SK-N-SH treated with all-trans-retinoic acid at 6 μM for 48 hours (cell line): ENCODE measurements around the gene MPP7.

Source experiments
- ATAC-seq: fragments of 200-7000 bp; cut with Tn5 transposase; 3 replicates; pipeline ENCODE4 v1.9.1; 2020; ENCODE audit warnings: mild to moderate bottlenecking, moderate library complexity
- ARNTL ChIP-seq: fragments of 450-650 bp; formaldehyde crosslinking; IDR thresholded peaks from 2 replicates; pipeline ENCODE4 v1.5.0; 2020; ENCODE audit warnings: low read depth, mild to moderate bottlenecking, moderate library complexity, borderline replicate concordance
- BACH2 ChIP-seq: fragments of 250-450 bp; sonication (Bioruptor Pico); IDR thresholded peaks from 2 replicates; pipeline ENCODE4 v1.9.0; 2021; ENCODE audit warnings: mild to moderate bottlenecking, borderline replicate concordance
- CSDC2 ChIP-seq: fragments of 250-450 bp; sonication (Bioruptor Pico); IDR thresholded peaks from 2 replicates; pipeline ENCODE4 v1.5.0; 2020; ENCODE audit warnings: mild to moderate bottlenecking, moderate library complexity
- ESRRG ChIP-seq: fragments of 250-450 bp; sonication (Bioruptor Pico); IDR thresholded peaks from 2 replicates; pipeline ENCODE4 v1.6.1; 2021; ENCODE audit warnings: mild to moderate bottlenecking
- GLIS3 ChIP-seq: fragments of 250-450 bp; sonication (Bioruptor Pico); IDR thresholded peaks from 2 replicates; pipeline ENCODE4 v1.5.0; 2020; ENCODE audit warnings: mild to moderate bottlenecking, moderate library complexity
- ISL1 ChIP-seq: fragments of 250-450 bp; sonication (Bioruptor Pico); IDR thresholded peaks from 2 replicates; pipeline ENCODE4 v2.1.2; 2022; ENCODE audit warnings: mild to moderate bottlenecking, moderate library complexity
- OSR1 ChIP-seq: fragments of 250-450 bp; sonication (Bioruptor Pico); IDR thresholded peaks from 2 replicates; pipeline ENCODE4 v1.8.0; 2022; ENCODE audit warnings: moderate library complexity, mild to moderate bottlenecking, inconsistent platforms
- PPARA ChIP-seq: fragments of 250-450 bp; sonication (Bioruptor Pico); IDR thresholded peaks from 2 replicates; pipeline ENCODE4 v1.5.0; 2020; ENCODE audit warnings: mild to moderate bottlenecking, borderline replicate concordance
- RARB ChIP-seq: fragments of 250-450 bp; sonication (Bioruptor Pico); IDR thresholded peaks from 2 replicates; pipeline ENCODE4 v1.8.0; 2021; ENCODE audit warnings: mild to moderate bottlenecking, moderate library complexity
- SNAI2 ChIP-seq: fragments of 250-450 bp; sonication (Bioruptor Pico); IDR thresholded peaks from 2 replicates; pipeline ENCODE4 v1.5.0; 2020; ENCODE audit warnings: mild to moderate bottlenecking, moderate library complexity
- TCF4 ChIP-seq: fragments of 250-450 bp; sonication (Bioruptor Pico); IDR thresholded peaks from 2 replicates; pipeline ENCODE4 v1.8.0; 2021; ENCODE audit warnings: mild to moderate bottlenecking, moderate library complexity, borderline replicate concordance
- TOX ChIP-seq: fragments of 250-450 bp; sonication (Bioruptor Pico); IDR thresholded peaks from 2 replicates; pipeline ENCODE4 v1.8.0; 2021; ENCODE audit warnings: mild to moderate bottlenecking, moderate library complexity, borderline replicate concordance
- ZC3H10 ChIP-seq: fragments of 250-450 bp; sonication (Bioruptor Pico); IDR thresholded peaks from 2 replicates; pipeline ENCODE4 v1.5.1; 2021; ENCODE audit warnings: mild to moderate bottlenecking, moderate library complexity
- ZFP3 ChIP-seq: fragments of 250-450 bp; sonication (Bioruptor Pico); IDR thresholded peaks from 2 replicates; pipeline ENCODE4 v1.5.0; 2020; ENCODE audit warnings: mild to moderate bottlenecking, moderate library complexity
- ZNF565 ChIP-seq: fragments of 450-650 bp; formaldehyde crosslinking; conservative IDR thresholded peaks from 2 replicates; pipeline ENCODE4 v1.5.0; 2020; ENCODE audit warnings: low read depth, mild to moderate bottlenecking, moderate library complexity
- ZNF70 ChIP-seq: fragments of 450-650 bp; formaldehyde crosslinking; IDR thresholded peaks from 2 replicates; pipeline ENCODE4 v1.5.0; 2020; ENCODE audit warnings: mild to moderate bottlenecking, moderate library complexity
- ZNF8 ChIP-seq: fragments of 450-650 bp; formaldehyde crosslinking; IDR thresholded peaks from 2 replicates; pipeline ENCODE4 v1.5.0; 2020; ENCODE audit warnings: mild to moderate bottlenecking, moderate library complexity
- TF ChIP-seq, protein P1 (sequence below): fragments of 250-450 bp; sonication (Bioruptor Pico); IDR thresholded peaks from 2 replicates; pipeline ENCODE4 v1.5.1; 2021; ENCODE audit warnings: mild to moderate bottlenecking, moderate library complexity
- TF ChIP-seq, protein P2 (sequence below): fragments of 250-450 bp; sonication (Bioruptor Pico); IDR thresholded peaks from 2 replicates; pipeline ENCODE4 v1.5.0; 2020; ENCODE audit warnings: mild to moderate bottlenecking, moderate library complexity
- TF ChIP-seq, protein P3 (sequence below): fragments of 250-450 bp; sonication (Bioruptor Pico); IDR thresholded peaks from 2 replicates; pipeline ENCODE4 v1.8.0; 2021; ENCODE audit warnings: low read depth, mild to moderate bottlenecking, moderate library complexity, borderline replicate concordance
- TF ChIP-seq, protein P4 (sequence below): fragments of 250-450 bp; sonication (Bioruptor Pico); IDR thresholded peaks from 2 replicates; pipeline ENCODE4 v1.8.0; 2020; ENCODE audit warnings: mild to moderate bottlenecking, moderate library complexity, borderline replicate concordance

The MPP7 gene

DNA sequence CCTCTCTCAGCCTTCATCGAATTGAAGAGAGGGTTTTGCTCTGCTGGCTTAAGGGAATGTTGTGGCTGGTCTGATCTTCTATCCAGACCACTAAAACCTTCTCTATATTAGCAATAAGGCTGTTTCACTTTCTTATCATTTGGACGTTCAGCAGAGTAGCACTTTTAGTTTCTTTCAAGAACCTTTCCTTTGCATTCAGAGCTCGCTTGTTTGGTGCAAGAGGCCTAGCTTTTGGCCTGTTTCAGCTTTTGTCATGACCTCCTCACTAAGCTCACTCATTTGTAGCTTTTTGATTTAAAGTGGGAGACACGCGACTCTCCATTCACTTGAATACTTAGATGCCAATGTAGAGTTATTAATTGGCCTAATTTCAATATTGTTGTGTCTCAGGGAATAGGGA lies 3.9 kb downstream of the MPP7 start (continued):
- TF ChIP-seq, protein P1, sequence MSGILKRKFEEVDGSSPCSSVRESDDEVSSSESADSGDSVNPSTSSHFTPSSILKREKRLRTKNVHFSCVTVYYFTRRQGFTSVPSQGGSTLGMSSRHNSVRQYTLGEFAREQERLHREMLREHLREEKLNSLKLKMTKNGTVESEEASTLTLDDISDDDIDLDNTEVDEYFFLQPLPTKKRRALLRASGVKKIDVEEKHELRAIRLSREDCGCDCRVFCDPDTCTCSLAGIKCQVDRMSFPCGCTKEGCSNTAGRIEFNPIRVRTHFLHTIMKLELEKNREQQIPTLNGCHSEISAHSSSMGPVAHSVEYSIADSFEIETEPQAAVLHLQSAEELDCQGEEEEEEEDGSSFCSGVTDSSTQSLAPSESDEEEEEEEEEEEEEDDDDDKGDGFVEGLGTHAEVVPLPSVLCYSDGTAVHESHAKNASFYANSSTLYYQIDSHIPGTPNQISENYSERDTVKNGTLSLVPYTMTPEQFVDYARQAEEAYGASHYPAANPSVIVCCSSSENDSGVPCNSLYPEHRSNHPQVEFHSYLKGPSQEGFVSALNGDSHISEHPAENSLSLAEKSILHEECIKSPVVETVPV, result no peak
- no peak for TF ChIP-seq BACH2 (CRISPR knock-in tag)
- no peak for TF ChIP-seq ZC3H10 (CRISPR knock-in tag)
- no peak for TF ChIP-seq ESRRG (CRISPR knock-in tag)
- no peak for TF ChIP-seq CSDC2 (CRISPR knock-in tag)
- TF ChIP-seq ISL1 (CRISPR knock-in tag), result no peak
- no peak for TF ChIP-seq SNAI2 (CRISPR knock-in tag)

DNA sequence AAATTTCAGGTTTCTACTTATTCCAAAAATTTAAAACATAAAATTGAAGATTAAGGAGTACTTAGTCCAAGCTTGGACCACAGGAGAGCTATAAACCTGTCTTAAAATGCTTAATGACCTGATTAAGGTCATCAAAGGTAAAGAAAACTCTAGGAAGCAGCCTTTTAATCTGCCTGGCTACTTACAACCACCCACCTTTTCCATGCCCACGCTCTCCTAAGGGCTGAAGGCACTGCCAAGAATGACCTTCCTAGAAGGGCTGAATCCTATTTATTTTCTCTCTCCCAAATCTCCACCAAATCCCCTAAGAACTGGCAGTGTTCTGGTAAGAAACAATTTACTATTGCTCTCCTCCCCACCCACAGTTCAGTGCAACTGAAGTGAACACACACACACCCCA lies 6.8 kb downstream of the MPP7 start:
- ATAC-seq, result no peak
- TF ChIP-seq, protein P2, sequence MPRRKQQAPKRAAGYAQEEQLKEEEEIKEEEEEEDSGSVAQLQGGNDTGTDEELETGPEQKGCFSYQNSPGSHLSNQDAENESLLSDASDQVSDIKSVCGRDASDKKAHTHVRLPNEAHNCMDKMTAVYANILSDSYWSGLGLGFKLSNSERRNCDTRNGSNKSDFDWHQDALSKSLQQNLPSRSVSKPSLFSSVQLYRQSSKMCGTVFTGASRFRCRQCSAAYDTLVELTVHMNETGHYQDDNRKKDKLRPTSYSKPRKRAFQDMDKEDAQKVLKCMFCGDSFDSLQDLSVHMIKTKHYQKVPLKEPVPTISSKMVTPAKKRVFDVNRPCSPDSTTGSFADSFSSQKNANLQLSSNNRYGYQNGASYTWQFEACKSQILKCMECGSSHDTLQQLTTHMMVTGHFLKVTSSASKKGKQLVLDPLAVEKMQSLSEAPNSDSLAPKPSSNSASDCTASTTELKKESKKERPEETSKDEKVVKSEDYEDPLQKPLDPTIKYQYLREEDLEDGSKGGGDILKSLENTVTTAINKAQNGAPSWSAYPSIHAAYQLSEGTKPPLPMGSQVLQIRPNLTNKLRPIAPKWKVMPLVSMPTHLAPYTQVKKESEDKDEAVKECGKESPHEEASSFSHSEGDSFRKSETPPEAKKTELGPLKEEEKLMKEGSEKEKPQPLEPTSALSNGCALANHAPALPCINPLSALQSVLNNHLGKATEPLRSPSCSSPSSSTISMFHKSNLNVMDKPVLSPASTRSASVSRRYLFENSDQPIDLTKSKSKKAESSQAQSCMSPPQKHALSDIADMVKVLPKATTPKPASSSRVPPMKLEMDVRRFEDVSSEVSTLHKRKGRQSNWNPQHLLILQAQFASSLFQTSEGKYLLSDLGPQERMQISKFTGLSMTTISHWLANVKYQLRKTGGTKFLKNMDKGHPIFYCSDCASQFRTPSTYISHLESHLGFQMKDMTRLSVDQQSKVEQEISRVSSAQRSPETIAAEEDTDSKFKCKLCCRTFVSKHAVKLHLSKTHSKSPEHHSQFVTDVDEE (CRISPR knock-in tag), result no peak
- TF ChIP-seq PPARA (CRISPR knock-in tag) (no peak), ZNF565 (CRISPR knock-in tag) (no peak), TOX (CRISPR knock-in tag) (no peak), SNAI2 (CRISPR knock-in tag) (no peak), ZC3H10 (CRISPR knock-in tag) (no peak), ESRRG (CRISPR knock-in tag) (no peak), GLIS3 (CRISPR knock-in tag) (no peak), BACH2 (CRISPR knock-in tag) (no peak), ZNF8 (no peak), ZNF70 (no peak), CSDC2 (CRISPR knock-in tag) (no peak), ISL1 (CRISPR knock-in tag) (no peak), RARB (no peak), ZFP3 (CRISPR knock-in tag) (no peak), TCF4 (CRISPR knock-in tag) (no peak), OSR1 (CRISPR knock-in tag) (no peak)
- TF ChIP-seq, protein P1, result no peak
- TF ChIP-seq, protein P3, sequence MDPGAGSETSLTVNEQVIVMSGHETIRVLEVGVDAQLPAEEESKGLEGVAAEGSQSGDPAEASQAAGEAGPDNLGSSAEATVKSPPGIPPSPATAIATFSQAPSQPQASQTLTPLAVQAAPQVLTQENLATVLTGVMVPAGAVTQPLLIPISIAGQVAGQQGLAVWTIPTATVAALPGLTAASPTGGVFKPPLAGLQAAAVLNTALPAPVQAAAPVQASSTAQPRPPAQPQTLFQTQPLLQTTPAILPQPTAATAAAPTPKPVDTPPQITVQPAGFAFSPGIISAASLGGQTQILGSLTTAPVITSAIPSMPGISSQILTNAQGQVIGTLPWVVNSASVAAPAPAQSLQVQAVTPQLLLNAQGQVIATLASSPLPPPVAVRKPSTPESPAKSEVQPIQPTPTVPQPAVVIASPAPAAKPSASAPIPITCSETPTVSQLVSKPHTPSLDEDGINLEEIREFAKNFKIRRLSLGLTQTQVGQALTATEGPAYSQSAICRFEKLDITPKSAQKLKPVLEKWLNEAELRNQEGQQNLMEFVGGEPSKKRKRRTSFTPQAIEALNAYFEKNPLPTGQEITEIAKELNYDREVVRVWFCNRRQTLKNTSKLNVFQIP (CRISPR knock-in tag), result no peak
- TF ChIP-seq, protein P4, sequence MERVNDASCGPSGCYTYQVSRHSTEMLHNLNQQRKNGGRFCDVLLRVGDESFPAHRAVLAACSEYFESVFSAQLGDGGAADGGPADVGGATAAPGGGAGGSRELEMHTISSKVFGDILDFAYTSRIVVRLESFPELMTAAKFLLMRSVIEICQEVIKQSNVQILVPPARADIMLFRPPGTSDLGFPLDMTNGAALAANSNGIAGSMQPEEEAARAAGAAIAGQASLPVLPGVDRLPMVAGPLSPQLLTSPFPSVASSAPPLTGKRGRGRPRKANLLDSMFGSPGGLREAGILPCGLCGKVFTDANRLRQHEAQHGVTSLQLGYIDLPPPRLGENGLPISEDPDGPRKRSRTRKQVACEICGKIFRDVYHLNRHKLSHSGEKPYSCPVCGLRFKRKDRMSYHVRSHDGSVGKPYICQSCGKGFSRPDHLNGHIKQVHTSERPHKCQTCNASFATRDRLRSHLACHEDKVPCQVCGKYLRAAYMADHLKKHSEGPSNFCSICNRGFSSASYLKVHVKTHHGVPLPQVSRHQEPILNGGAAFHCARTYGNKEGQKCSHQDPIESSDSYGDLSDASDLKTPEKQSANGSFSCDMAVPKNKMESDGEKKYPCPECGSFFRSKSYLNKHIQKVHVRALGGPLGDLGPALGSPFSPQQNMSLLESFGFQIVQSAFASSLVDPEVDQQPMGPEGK (CRISPR knock-in tag), result no peak

DNA sequence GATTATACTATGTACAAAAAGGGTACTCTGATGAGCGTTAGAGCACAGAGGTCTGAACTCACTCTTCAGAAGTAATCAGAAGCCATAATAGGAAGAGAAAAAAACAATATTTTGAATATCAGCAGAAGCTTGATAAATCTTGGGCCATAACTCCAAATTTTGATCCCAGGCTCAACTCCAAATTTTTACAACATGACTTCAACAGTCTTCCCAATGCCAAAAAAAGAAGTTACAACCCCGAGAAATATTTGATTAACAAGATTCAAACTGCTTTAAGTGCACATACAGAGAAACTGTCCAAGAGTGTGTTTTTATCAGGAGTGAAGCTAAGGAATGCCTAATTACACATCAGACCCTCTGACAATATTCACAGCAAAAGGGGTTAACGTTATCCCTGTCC lies 7.5 kb downstream of the MPP7 start:
- TF ChIP-seq ARNTL (no peak), GLIS3 (CRISPR knock-in tag) (no peak)
- no peak for ATAC-seq
